ENCODE measurements around the gene SRGAP3. TPM values are rescaled to one million over a fixed set of nuclear protein-coding genes. Genes with fewer than 3 reads are reported as not detected.

SRGAP3 gene
- total RNA-seq, 4 donors from 2014 or later: 7.5 to 33.8 (median 16.0) TPM

DNA sequence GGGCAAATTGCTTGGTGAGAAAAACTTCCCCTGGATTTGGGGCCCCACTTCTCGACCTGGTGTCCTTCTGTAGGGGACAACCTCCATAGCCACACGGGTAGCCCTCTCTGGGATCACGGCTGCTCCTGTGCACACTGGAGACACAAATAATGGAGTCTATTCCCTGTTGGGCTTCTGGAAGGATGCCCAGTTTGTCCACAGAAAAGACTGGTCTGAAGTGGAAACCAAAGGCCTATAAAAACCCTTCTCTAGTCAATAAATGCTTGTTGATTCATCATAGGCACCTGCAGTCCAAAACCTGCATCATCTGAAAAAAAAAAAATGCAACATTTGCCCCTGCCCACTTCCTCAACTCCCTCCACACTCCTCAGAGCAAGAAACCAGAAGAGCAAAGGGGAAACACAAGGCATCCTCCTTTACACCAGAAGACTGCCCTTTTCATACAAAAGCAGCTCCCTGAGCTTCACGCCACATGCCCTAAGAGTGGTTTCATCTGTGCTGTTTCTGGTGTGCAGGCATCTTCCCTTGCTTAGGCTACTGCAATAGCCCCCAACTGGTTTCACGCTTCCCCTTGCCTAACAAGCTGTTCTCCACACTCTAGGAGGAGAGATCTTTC is 36.3 kb downstream of the SRGAP3 start:
- TF ChIP-seq POLR2A (IDR thresholded peaks at IDR 0.05): no peak
- TF ChIP-seq EP300 (IDR thresholded peaks at IDR 0.05; ENCODE audit: low read depth): no peak
- TF ChIP-seq POLR2AphosphoS5 (IDR thresholded peaks at IDR 0.05): no peak
- no peak for TF ChIP-seq CTCF (IDR thresholded peaks at IDR 0.05)
- Histone ChIP-seq H3K9me3 (no peaks in the 10 kb centered on the region), H3K27me3 (no peaks in the 10 kb centered on the region), H3K4me3 (no peak overlapping the region), H3K4me1 (no peaks in the 10 kb centered on the region), H3K36me3 (no peaks in the 10 kb centered on the region), H3K27ac (no peak overlapping the region)
- in situ Hi-C loops (cut with MboI; ENCODE audit: low pct_ligation_motif_present in 1 of 4, low pct_unique_long_range_greater_than_20kb in 1 of 4, low sequenced_read_pairs in 3 of 4) (no loop called here), intact Hi-C loops (cut with DNase I; ENCODE audit: low total_unique reads) (no loop called here)
- WGBS, 2 donors (ENCODE audit: low coverage in 1 of 2): 81% methylated on average over 5 of the region's 5 CpGs; no CpG with 5 or more reads in 1 of the 2 donors
- DNase-seq: no peak

GRCh38 chr3:9211155-9211950 is 38.1 kb downstream of the SRGAP3 start:
- intact Hi-C loops (cut with DNase I; ENCODE audit: low total_unique reads) (no loop called here), in situ Hi-C loops (cut with MboI; ENCODE audit: low pct_ligation_motif_present in 1 of 4, low pct_unique_long_range_greater_than_20kb in 1 of 4, low sequenced_read_pairs in 3 of 4) (no loop called here)
- Histone ChIP-seq H3K4me1 (peaks cover 0 to 11% (median 2%) of the 10 kb centered on the region in 4 donors), H3K36me3 (no peaks in the 10 kb centered on the region), H3K27ac (no peak overlapping the region), H3K9me3 (no peaks in the 10 kb centered on the region), H3K4me3 (no peak overlapping the region), H3K27me3 (no peaks in the 10 kb centered on the region)
- WGBS, 2 donors (ENCODE audit: low coverage in 1 of 2): 78 to 80% methylated on average over 2 of the region's 2 CpGs
- no peak for DNase-seq
- TF ChIP-seq CTCF (IDR thresholded peaks at IDR 0.05): no peak
- TF ChIP-seq EP300 (IDR thresholded peaks at IDR 0.05; ENCODE audit: low read depth): no peak
- no peak for TF ChIP-seq POLR2A (IDR thresholded peaks at IDR 0.05)
- no peak for TF ChIP-seq POLR2AphosphoS5 (IDR thresholded peaks at IDR 0.05)

GRCh38 chr3:9209777-9210176 is 39.7 kb downstream of the SRGAP3 start:
- WGBS, 2 donors (ENCODE audit: low coverage in 1 of 2): 82 to 100% methylated on average over 3 of the region's 3 CpGs
- no peak for DNase-seq
- Histone ChIP-seq H3K4me1 (peaks cover 0 to 11% (median 2%) of the 10 kb centered on the region in 4 donors), H3K9me3 (no peaks in the 10 kb centered on the region), H3K27ac (no peak overlapping the region), H3K36me3 (no peaks in the 10 kb centered on the region), H3K4me3 (no peak overlapping the region), H3K27me3 (no peaks in the 10 kb centered on the region)
- TF ChIP-seq POLR2A (IDR thresholded peaks at IDR 0.05) (no peak), EP300 (IDR thresholded peaks at IDR 0.05; ENCODE audit: low read depth) (no peak), CTCF (IDR thresholded peaks at IDR 0.05) (no peak), POLR2AphosphoS5 (IDR thresholded peaks at IDR 0.05) (no peak)
- intact Hi-C loops (cut with DNase I; ENCODE audit: low total_unique reads) (no loop called here), in situ Hi-C loops (cut with MboI; ENCODE audit: low pct_ligation_motif_present in 1 of 4, low pct_unique_long_range_greater_than_20kb in 1 of 4, low sequenced_read_pairs in 3 of 4) (no loop called here)

GRCh38 chr3:9208605-9209152 is 40.8 kb downstream of the SRGAP3 start:
- Histone ChIP-seq H3K36me3 (no peaks in the 10 kb centered on the region), H3K9me3 (no peaks in the 10 kb centered on the region), H3K4me1 (peaks cover 0 to 11% (median 2%) of the 10 kb centered on the region in 4 donors), H3K27me3 (no peaks in the 10 kb centered on the region), H3K4me3 (no peak overlapping the region), H3K27ac (no peak overlapping the region)
- in situ Hi-C loops (cut with MboI; ENCODE audit: low pct_ligation_motif_present in 1 of 4, low pct_unique_long_range_greater_than_20kb in 1 of 4, low sequenced_read_pairs in 3 of 4): no loop called here
- intact Hi-C loops (cut with DNase I; ENCODE audit: low total_unique reads): no loop called here
- TF ChIP-seq EP300 (IDR thresholded peaks at IDR 0.05; ENCODE audit: low read depth) (no peak), POLR2A (IDR thresholded peaks at IDR 0.05) (no peak), POLR2AphosphoS5 (IDR thresholded peaks at IDR 0.05) (no peak), CTCF (IDR thresholded peaks at IDR 0.05) (no peak)
- 82% methylated on average over 2 of the region's 2 CpGs; no CpG with 5 or more reads in 1 of the 2 donors for WGBS, 2 donors (ENCODE audit: low coverage in 1 of 2)
- DNase-seq: no peak
